HepG2 (cell line): Measurements from ENCODE around the gene TMBIM1. TPM values are rescaled to one million over a fixed set of nuclear protein-coding genes. Genes with fewer than 3 reads are reported as not detected.

Experiments
- AFF4 ChIP-seq: sonication (generic); formaldehyde crosslinking; IDR thresholded peaks from 2 replicates; pipeline ENCODE4 v1.4.0; 2020; ENCODE audit warnings: missing genetic modification reagents
- CHD2 ChIP-seq: IDR thresholded peaks from 2 replicates; pipeline ENCODE4 v1.6.1; 2011; ENCODE audit warnings: low read depth, low read length, improper control_type of control experiment
- HNF4G ChIP-seq, 2 experiments: sonication (generic) in 1 of 2; formaldehyde crosslinking in 1 of 2; IDR thresholded peaks; 2 replicates each; pipeline versions ENCODE4 v1.4.0 to v1.6.1; 2011 to 2020; ENCODE audit warnings: borderline replicate concordance in 2 of 2, low read depth in 2 of 2, mild to moderate bottlenecking in 2 of 2, low read length in 1 of 2, missing genetic modification reagents in 1 of 2, moderate library complexity in 1 of 2
- KDM2A ChIP-seq: sonication (generic); formaldehyde crosslinking; IDR thresholded peaks from 2 replicates; pipeline ENCODE4 v1.4.0; 2020; ENCODE audit warnings: low read depth, missing genetic modification reagents, borderline replicate concordance
- RBAK ChIP-seq: sonication (generic); formaldehyde crosslinking; IDR thresholded peaks from 2 replicates; pipeline ENCODE4 v1.5.1; 2020; ENCODE audit warnings: mild to moderate bottlenecking, missing genetic modification reagents
- SCMH1 ChIP-seq: sonication (generic); formaldehyde crosslinking; IDR thresholded peaks from 2 replicates; pipeline ENCODE4 v1.9.0; 2021; ENCODE audit warnings: missing genetic modification reagents, mild to moderate bottlenecking, borderline replicate concordance
- SP1 ChIP-seq, 2 experiments: fragments of 450-650 bp in 1 of 2; sonication (generic) in 1 of 2; formaldehyde crosslinking in 1 of 2; IDR thresholded peaks; 2 replicates each; pipeline versions ENCODE4 v1.4.0 to v1.6.1; 2016 to 2020; ENCODE audit warnings: missing genetic modification reagents in 1 of 2
- THAP11 ChIP-seq: IDR thresholded peaks from 2 replicates; pipeline ENCODE4 v1.6.1; 2016; ENCODE audit warnings: missing biosample characterization, missing genetic modification reagents
- ZC3H4 ChIP-seq: sonication (generic); formaldehyde crosslinking; IDR thresholded peaks from 2 replicates; pipeline ENCODE4 v1.4.0; 2020; ENCODE audit warnings: missing genetic modification reagents, borderline replicate concordance
- ZNF501 ChIP-seq: sonication (generic); formaldehyde crosslinking; IDR thresholded peaks from 2 replicates; pipeline ENCODE4 v1.5.1; 2020; ENCODE audit warnings: mild to moderate bottlenecking, moderate library complexity, missing genetic modification reagents
- ZNF580 ChIP-seq: IDR thresholded peaks from 2 replicates; pipeline ENCODE4 v1.6.1; 2016; ENCODE audit warnings: low read depth, borderline replicate concordance
- ZNF644 ChIP-seq: IDR thresholded peaks from 2 replicates; pipeline ENCODE4 v1.6.1; 2016; ENCODE audit warnings: low read depth
- ZNF7 ChIP-seq: IDR thresholded peaks from 2 replicates; pipeline ENCODE4 v1.6.1; 2016; ENCODE audit warnings: missing biosample characterization, missing genetic modification reagents
- ZNF850 ChIP-seq: sonication (generic); formaldehyde crosslinking; conservative IDR thresholded peaks from 2 replicates; pipeline ENCODE4 v1.9.0; 2021; ENCODE audit warnings: mild to moderate bottlenecking, missing genetic modification reagents
- ZSCAN21 ChIP-seq: sonication (generic); formaldehyde crosslinking; IDR thresholded peaks from 2 replicates; pipeline ENCODE4 v1.8.0; 2022; ENCODE audit warnings: mild to moderate bottlenecking, missing genetic modification reagents, moderate library complexity, borderline replicate concordance
- polyA plus RNA-seq, 8 experiments: library from polyadenylated mRNA; depleted of rRNA in 3 of 8; stranded (reverse) in 7 of 8; unstranded in 1 of 8; fragments of >200 nt; fragmentation: Illumina TruSeq in 4 of 8; extraction: Trizol in 4 of 8; gene quantifications; 2 replicates each; pipeline versions ENCODE4 v1.2.1 to v1.2.3, GENCODE V29; 2011 to 2016; ENCODE audit warnings: low read depth in 4 of 8, missing spikeins in 1 of 8, mixed read lengths in 1 of 8; ENCODE audit not compliant: insufficient read depth in 1 of 8
- total RNA-seq, 5 experiments: library from RNA; depleted of rRNA; stranded (reverse); fragments of >200 nt; fragmentation: Illumina TruSeq; extraction: Trizol; gene quantifications; 2 replicates each; pipeline ENCODE4 v1.2.3, GENCODE V29; 2016; ENCODE audit warnings: low read depth in 1 of 5
- TF ChIP-seq, protein P1 (sequence below): sonication (generic); formaldehyde crosslinking; IDR thresholded peaks from 2 replicates; pipeline ENCODE4 v1.8.0; 2022; ENCODE audit warnings: mild to moderate bottlenecking, missing genetic modification reagents, borderline replicate concordance
- TF ChIP-seq, protein P2 (sequence below): sonication (generic); formaldehyde crosslinking; IDR thresholded peaks from 2 replicates; pipeline ENCODE4 v1.5.0; 2020; ENCODE audit warnings: missing genetic modification reagents
- TF ChIP-seq, protein P3 (sequence below): sonication (generic); formaldehyde crosslinking; conservative IDR thresholded peaks from 2 replicates; pipeline ENCODE4 v1.4.0; 2020; ENCODE audit warnings: missing genetic modification reagents

TMBIM1 gene
- total and polyA plus RNA-seq, 2 of the 13 experiments (the other 11 are each of a cell fraction or from before 2014, with no cell fraction given), result 127 to 139 TPM

GRCh38 chr2:218292048-218293014 is at the start of gene TMBIM1 (continued):
- TF ChIP-seq ZNF7 (CRISPR knock-in tag) (no peak), ZNF850 (CRISPR knock-in tag) (no peak), RBAK (CRISPR knock-in tag) (no peak), ZSCAN21 (CRISPR knock-in tag) (no peak), SCMH1 (CRISPR knock-in tag) (no peak), KDM2A (CRISPR knock-in tag) (peak; percentile 68), ZNF501 (CRISPR knock-in tag) (peak; percentile 91), ZNF644 (CRISPR knock-in tag) (no peak), CHD2 (no peak), SP1 (IDR thresholded peaks at IDR 0.05) (no peak), SP1 (CRISPR knock-in tag; IDR thresholded peaks at IDR 0.05) (peak; percentile 78), AFF4 (CRISPR knock-in tag) (no peak), THAP11 (peak; percentile 78), HNF4G (IDR thresholded peaks at IDR 0.05; ENCODE audit: borderline replicate concordance, low read depth, low read length) (peak; percentile 55), HNF4G (CRISPR knock-in tag; IDR thresholded peaks at IDR 0.05; ENCODE audit: borderline replicate concordance, low read depth) (no peak; the same call in 1 of the 2 replicates), ZC3H4 (CRISPR knock-in tag) (0 out of 2 replicates have a peak, but pooled peaks have one; percentile 29), ZNF580 (CRISPR knock-in tag) (peak; percentile 74; the same call in 1 of the 2 replicates)
- TF ChIP-seq, protein P1, sequence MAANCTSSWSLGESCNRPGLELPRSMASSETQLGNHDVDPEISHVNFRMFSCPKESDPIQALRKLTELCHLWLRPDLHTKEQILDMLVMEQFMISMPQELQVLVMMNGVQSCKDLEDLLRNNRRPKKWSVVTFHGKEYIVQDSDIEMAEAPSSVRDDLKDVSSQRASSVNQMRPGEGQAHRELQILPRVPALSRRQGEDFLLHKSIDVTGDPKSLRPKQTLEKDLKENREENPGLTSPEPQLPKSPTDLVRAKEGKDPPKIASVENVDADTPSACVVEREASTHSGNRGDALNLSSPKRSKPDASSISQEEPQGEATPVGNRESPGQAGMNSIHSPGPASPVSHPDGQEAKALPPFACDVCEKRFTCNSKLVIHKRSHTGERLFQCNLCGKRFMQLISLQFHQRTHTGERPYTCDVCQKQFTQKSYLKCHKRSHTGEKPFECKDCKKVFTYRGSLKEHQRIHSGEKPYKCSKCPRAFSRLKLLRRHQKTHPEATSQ (CRISPR knock-in tag), result no peak
- TF ChIP-seq, protein P2, sequence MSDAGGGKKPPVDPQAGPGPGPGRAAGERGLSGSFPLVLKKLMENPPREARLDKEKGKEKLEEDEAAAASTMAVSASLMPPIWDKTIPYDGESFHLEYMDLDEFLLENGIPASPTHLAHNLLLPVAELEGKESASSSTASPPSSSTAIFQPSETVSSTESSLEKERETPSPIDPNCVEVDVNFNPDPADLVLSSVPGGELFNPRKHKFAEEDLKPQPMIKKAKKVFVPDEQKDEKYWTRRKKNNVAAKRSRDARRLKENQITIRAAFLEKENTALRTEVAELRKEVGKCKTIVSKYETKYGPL (CRISPR knock-in tag), result no peak; the same call in 1 of the 2 replicates
- TF ChIP-seq, protein P3, sequence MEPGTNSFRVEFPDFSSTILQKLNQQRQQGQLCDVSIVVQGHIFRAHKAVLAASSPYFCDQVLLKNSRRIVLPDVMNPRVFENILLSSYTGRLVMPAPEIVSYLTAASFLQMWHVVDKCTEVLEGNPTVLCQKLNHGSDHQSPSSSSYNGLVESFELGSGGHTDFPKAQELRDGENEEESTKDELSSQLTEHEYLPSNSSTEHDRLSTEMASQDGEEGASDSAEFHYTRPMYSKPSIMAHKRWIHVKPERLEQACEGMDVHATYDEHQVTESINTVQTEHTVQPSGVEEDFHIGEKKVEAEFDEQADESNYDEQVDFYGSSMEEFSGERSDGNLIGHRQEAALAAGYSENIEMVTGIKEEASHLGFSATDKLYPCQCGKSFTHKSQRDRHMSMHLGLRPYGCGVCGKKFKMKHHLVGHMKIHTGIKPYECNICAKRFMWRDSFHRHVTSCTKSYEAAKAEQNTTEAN (CRISPR knock-in tag), result peak; percentile 76; the same call in 1 of the 2 replicates
